ENCODE results near the gene CYP2B6.
A peak's percentile ranks its signal among the peaks of the same experiment; 100 is the strongest.
"Not testable (repeated sequence)": the region's sequence is repeated elsewhere in the genome, so short reads cannot be mapped to it uniquely, and the experiment has no call there.

The CYP2B6 gene

GRCh38 chr19:40969721-40970120, 21.4 kb upstream of the CYP2B6 start:
- H3K27ac ChIP-seq (ENCODE audit: low read depth, low read length, poor library complexity, severe bottlenecking); H2AFZ ChIP-seq (ENCODE audit: low read length); H3K36me3 ChIP-seq (ENCODE audit: insufficient read depth, low read length); H3K9me2 ChIP-seq (ENCODE audit: low read depth, low read length); H3F3A ChIP-seq (ENCODE audit: insufficient read depth, low read length); H3K4me3 ChIP-seq (ENCODE audit: low read depth, low read length, poor library complexity, severe bottlenecking); H3K27me3 ChIP-seq (ENCODE audit: insufficient read depth, low read length); H4K20me1 ChIP-seq (ENCODE audit: insufficient read depth, low read length); H3K9ac ChIP-seq (ENCODE audit: low read length); H3K79me2 ChIP-seq (ENCODE audit: insufficient read depth, low read length); H3K4me2 ChIP-seq (ENCODE audit: low read length); H3K9me3 ChIP-seq (ENCODE audit: low read length); H3K4me1 ChIP-seq (ENCODE audit: insufficient read depth, low read length, severe bottlenecking): not testable (repeated sequence)

- H3K9me2 ChIP-seq (ENCODE audit: low read depth, low read length); H3K27me3 ChIP-seq (ENCODE audit: insufficient read depth, low read length); H3K9me3 ChIP-seq (ENCODE audit: low read length); H3K4me1 ChIP-seq (ENCODE audit: insufficient read depth, low read length, severe bottlenecking); H3K4me3 ChIP-seq (ENCODE audit: low read depth, low read length, poor library complexity, severe bottlenecking); H4K20me1 ChIP-seq (ENCODE audit: insufficient read depth, low read length); H3K27ac ChIP-seq (ENCODE audit: low read depth, low read length, poor library complexity, severe bottlenecking); H3K4me2 ChIP-seq (ENCODE audit: low read length); H3K9ac ChIP-seq (ENCODE audit: low read length); H2AFZ ChIP-seq (ENCODE audit: low read length); H3K79me2 ChIP-seq (ENCODE audit: insufficient read depth, low read length); H3F3A ChIP-seq (ENCODE audit: insufficient read depth, low read length); H3K36me3 ChIP-seq (ENCODE audit: insufficient read depth, low read length): not testable (repeated sequence)
These were observed 20.4 kb upstream of the CYP2B6 start for GRCh38 chr19:40970396-40971345.

- H2AFZ ChIP-seq (ENCODE audit: low read length): no peak overlapping the region
- H3K36me3 ChIP-seq (ENCODE audit: insufficient read depth, low read length): no peaks in the 10 kb centered on the region
- no peaks in the 10 kb centered on the region for H3K4me1 ChIP-seq (ENCODE audit: insufficient read depth, low read length, severe bottlenecking)
- no peaks in the 10 kb centered on the region for H4K20me1 ChIP-seq (ENCODE audit: insufficient read depth, low read length)
- H3K27ac ChIP-seq (ENCODE audit: low read depth, low read length, poor library complexity, severe bottlenecking): no peak overlapping the region
- H3F3A ChIP-seq (ENCODE audit: insufficient read depth, low read length): no peaks in the 10 kb centered on the region
- no peaks in the 10 kb centered on the region for H3K79me2 ChIP-seq (ENCODE audit: insufficient read depth, low read length)
- no peak for TF ChIP-seq EZH2 (IDR thresholded peaks at IDR 0.05; ENCODE audit: borderline replicate concordance, low read length)
- TF ChIP-seq CTCF (IDR thresholded peaks at IDR 0.05; ENCODE audit: low read length): peak; percentile 64
- H3K9me3 ChIP-seq (ENCODE audit: low read length): no peaks in the 10 kb centered on the region
- no peak overlapping the region for H3K4me3 ChIP-seq (ENCODE audit: low read depth, low read length, poor library complexity, severe bottlenecking)
- no peak overlapping the region for H3K4me2 ChIP-seq (ENCODE audit: low read length)
- no peaks in the 10 kb centered on the region for H3K9me2 ChIP-seq (ENCODE audit: low read depth, low read length)
- H3K9ac ChIP-seq (ENCODE audit: low read length): no peak overlapping the region
- H3K27me3 ChIP-seq (ENCODE audit: insufficient read depth, low read length): no peaks in the 10 kb centered on the region
These were observed 16.4 kb upstream of the CYP2B6 start for GRCh38 chr19:40974633-40975037.

- Histone ChIP-seq H3K9ac (ENCODE audit: low read length) (no peak overlapping the region), H2AFZ (ENCODE audit: low read length) (no peak overlapping the region), H3K79me2 (ENCODE audit: insufficient read depth, low read length) (no peaks in the 10 kb centered on the region), H4K20me1 (ENCODE audit: insufficient read depth, low read length) (no peaks in the 10 kb centered on the region), H3K9me3 (ENCODE audit: low read length) (no peaks in the 10 kb centered on the region), H3F3A (ENCODE audit: insufficient read depth, low read length) (no peaks in the 10 kb centered on the region), H3K27ac (ENCODE audit: low read depth, low read length, poor library complexity, severe bottlenecking) (no peak overlapping the region), H3K9me2 (ENCODE audit: low read depth, low read length) (no peaks in the 10 kb centered on the region), H3K36me3 (ENCODE audit: insufficient read depth, low read length) (no peaks in the 10 kb centered on the region), H3K4me3 (ENCODE audit: low read depth, low read length, poor library complexity, severe bottlenecking) (no peak overlapping the region), H3K4me2 (ENCODE audit: low read length) (no peak overlapping the region), H3K27me3 (ENCODE audit: insufficient read depth, low read length) (no peaks in the 10 kb centered on the region), H3K4me1 (ENCODE audit: insufficient read depth, low read length, severe bottlenecking) (no peaks in the 10 kb centered on the region)
- TF ChIP-seq CTCF (IDR thresholded peaks at IDR 0.05; ENCODE audit: low read length) (no peak), EZH2 (IDR thresholded peaks at IDR 0.05; ENCODE audit: borderline replicate concordance, low read length) (no peak)
These were observed 14.9 kb upstream of the CYP2B6 start for GRCh38 chr19:40976134-40976533.
